ENCODE measurements around the gene MYRIP. TPM values are rescaled to one million over a fixed set of nuclear protein-coding genes. Genes with fewer than 3 reads are reported as not detected.

Gene MYRIP
- total and polyA plus RNA-seq, 2 of the 4 experiments (the other 2 are of a cell fraction), result not detected

- DNase-seq (no peak), ATAC-seq (ENCODE audit: low read depth) (no peak)
- H3K18ac ChIP-seq (ENCODE audit: low read depth, low read length), result no peak overlapping the region
- no peak overlapping the region for H2AK9ac ChIP-seq (replicated peaks; ENCODE audit: low read depth, low read length, poor library complexity)
- no peak overlapping the region for H3K4me3 ChIP-seq (ENCODE audit: insufficient read depth, low read depth, low read length)
- H3K27me3 ChIP-seq (ENCODE audit: control insufficient read depth, insufficient read depth, low read length), result no peaks in the 10 kb centered on the region; the same call in 1 of the 2 replicates
- no peak overlapping the region for H3K23ac ChIP-seq (ENCODE audit: low read depth, low read length)
- H2BK20ac ChIP-seq (ENCODE audit: low read depth, low read length), result no peak overlapping the region
- TF ChIP-seq NFE2L2 (IDR thresholded peaks at IDR 0.05; ENCODE audit: low read depth, low read length), result no peak
- TF ChIP-seq RCOR1 (IDR thresholded peaks at IDR 0.05; ENCODE audit: insufficient replicate concordance, low read length), result no peak
- no peak for TF ChIP-seq FOS (IDR thresholded peaks at IDR 0.05; ENCODE audit: low read depth, low read length)
- TF ChIP-seq CTCF (conservative IDR thresholded peaks at IDR 0.05; ENCODE audit: low read depth, low read length), result no peak
- TF ChIP-seq CHD1 (IDR thresholded peaks at IDR 0.05; ENCODE audit: low read depth, low read length), result no peak
- TF ChIP-seq USF2 (IDR thresholded peaks at IDR 0.05; ENCODE audit: low read depth, low read length), result no peak
- TF ChIP-seq ELK1 (IDR thresholded peaks at IDR 0.05; ENCODE audit: borderline replicate concordance, low read depth, low read length), result no peak
- no peak for TF ChIP-seq SMC3 (IDR thresholded peaks at IDR 0.05; ENCODE audit: low read depth, low read length)
- no peak for TF ChIP-seq CEBPB (IDR thresholded peaks at IDR 0.05; ENCODE audit: low read depth, low read length)
- TF ChIP-seq BHLHE40 (IDR thresholded peaks at IDR 0.05; ENCODE audit: low read depth, low read length), result no peak
- no peak for TF ChIP-seq RAD21 (IDR thresholded peaks at IDR 0.05; ENCODE audit: low read length)
- TF ChIP-seq POLR2A (IDR thresholded peaks at IDR 0.05; ENCODE audit: low read depth, low read length), result no peak
- no peak for TF ChIP-seq MAZ (IDR thresholded peaks at IDR 0.05; ENCODE audit: borderline replicate concordance, low read depth, low read length)
- no peak for TF ChIP-seq MAFK (IDR thresholded peaks at IDR 0.05; ENCODE audit: low read depth, low read length)
- no peak for TF ChIP-seq MXI1 (IDR thresholded peaks at IDR 0.05; ENCODE audit: borderline replicate concordance, low read depth, low read length)
- no peak for TF ChIP-seq RFX5 (IDR thresholded peaks at IDR 0.05; ENCODE audit: low read depth, low read length)
- no peak overlapping the region for H4K5ac ChIP-seq (ENCODE audit: low read depth, low read length)
- H3K4ac ChIP-seq (ENCODE audit: low read depth, low read length), result no peak overlapping the region
- H3K9ac ChIP-seq (ENCODE audit: low read depth, low read length), result no peak overlapping the region
- ChIA-PET POLR2A (ENCODE audit: unreplicated experiment) (no interaction called here), CTCF (no interaction called here)
- no peaks in the 10 kb centered on the region for H3K9me1 ChIP-seq (ENCODE audit: insufficient read depth, low read length)
- in situ Hi-C loops (cut with MboI; ENCODE audit: low sequenced_read_pairs) (no loop called here), intact Hi-C loops (cut with micrococcal nuclease) (no loop called here), dilution Hi-C loops (cut with HindIII; ENCODE audit: low sequenced_read_pairs, unreplicated experiment) (no loop called here)
- no peaks in the 10 kb centered on the region for H3K36me3 ChIP-seq (ENCODE audit: control insufficient read depth, insufficient read depth, low read length)
- H2BK120ac ChIP-seq (ENCODE audit: low read depth, low read length), result no peak overlapping the region
- no peaks in the 10 kb centered on the region for H3K4me1 ChIP-seq (ENCODE audit: control insufficient read depth, insufficient read depth, low read length)
- H3K4me2 ChIP-seq (ENCODE audit: low read depth, low read length), result no peak overlapping the region
- H2BK15ac ChIP-seq (ENCODE audit: low read depth, low read length), result no peak overlapping the region
- H3K56ac ChIP-seq (ENCODE audit: extremely low read depth, insufficient read depth, low read length), result no peak overlapping the region
- no peak overlapping the region for H4K91ac ChIP-seq (ENCODE audit: insufficient read depth, low read depth, low read length)
- no TSS peak for BruUV-seq (replicated peaks)
- H3K79me1 ChIP-seq (ENCODE audit: low read depth in 1 of 2, low read length in 2 of 2), result no peaks in the 10 kb centered on the region
- no peak overlapping the region for H2AK5ac ChIP-seq (ENCODE audit: low read depth, low read length)
- H3K27ac ChIP-seq (ENCODE audit: insufficient read depth, low read length), result no peak overlapping the region
- H4K8ac ChIP-seq (ENCODE audit: low read depth in 2 of 2, low read length in 2 of 2), result no peak overlapping the region
- no CpG with 5 or more reads among the region's 1 CpG for WGBS, 2 experiments (ENCODE audit: extremely low coverage in 2 of 2, insufficient read length in 1 of 2)
- H3K14ac ChIP-seq (replicated peaks; ENCODE audit: low read depth, low read length), result no peak overlapping the region
- H3K9me3 ChIP-seq (ENCODE audit: control insufficient read depth, insufficient read depth, low read length), result 0 out of 2 replicates have a peak, but pooled peaks cover 2% of the 10 kb centered on the region
- no peak overlapping the region for H2BK5ac ChIP-seq (ENCODE audit: low read depth, low read length, poor library complexity, severe bottlenecking)
- H2AFZ ChIP-seq (replicated peaks; ENCODE audit: low read length, poor library complexity), result no peak overlapping the region
- H4K20me1 ChIP-seq (ENCODE audit: insufficient read depth, low read length), result no peaks in the 10 kb centered on the region
Observed at GRCh38 chr3:40237159-40237558, 427.8 kb downstream of the MYRIP start.
